Stimulated activated CD4-positive, alpha-beta T cell treated with anti-CD3 and anti-CD28 coated beads, Interleukin-2, amount 100 ng/mL, for 24 hours (primary cell): ENCODE measurements around the gene KCP.
"Not testable (repeated sequence)": the region's sequence is repeated elsewhere in the genome, so short reads cannot be mapped to it uniquely, and the experiment has no call there.

ENCODE experiments used
- DNase-seq, 2 donors: peaks; one replicate each; pipeline ENCODE4 v3.0.0-alpha.2; 2020

KCP gene

DNA sequence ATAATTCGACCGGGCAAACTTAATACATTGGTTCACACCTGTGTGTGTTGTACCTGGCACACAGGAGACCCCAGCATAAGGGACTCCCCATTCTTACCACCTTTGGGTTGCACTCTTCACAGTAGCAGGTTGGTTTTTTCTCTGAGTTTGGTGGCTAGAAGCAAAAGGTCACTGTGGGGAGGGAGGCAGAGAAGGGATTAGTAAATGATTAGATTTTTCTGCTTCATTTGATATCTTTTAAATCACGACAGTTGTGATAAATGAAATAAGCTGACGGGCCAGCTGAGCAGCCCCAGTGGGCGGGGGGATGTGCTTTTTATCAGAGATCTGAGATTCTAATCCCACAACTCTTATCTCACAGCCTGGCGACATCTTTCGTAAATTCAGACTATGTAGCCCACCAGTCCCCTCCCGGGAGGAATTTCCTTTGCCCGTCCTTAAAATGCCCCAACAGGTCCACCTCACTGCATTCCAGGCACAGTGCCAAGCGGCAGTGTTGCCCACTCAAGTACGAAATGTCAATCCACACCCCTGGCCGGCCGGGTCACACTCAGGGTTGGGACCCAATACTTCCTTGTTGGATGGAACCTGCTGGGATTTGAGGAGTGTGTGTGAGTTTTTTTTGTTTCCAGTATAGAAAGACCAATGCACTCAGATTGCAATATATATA lies 10.5 kb upstream of the KCP start:
- no peak for DNase-seq

DNA sequence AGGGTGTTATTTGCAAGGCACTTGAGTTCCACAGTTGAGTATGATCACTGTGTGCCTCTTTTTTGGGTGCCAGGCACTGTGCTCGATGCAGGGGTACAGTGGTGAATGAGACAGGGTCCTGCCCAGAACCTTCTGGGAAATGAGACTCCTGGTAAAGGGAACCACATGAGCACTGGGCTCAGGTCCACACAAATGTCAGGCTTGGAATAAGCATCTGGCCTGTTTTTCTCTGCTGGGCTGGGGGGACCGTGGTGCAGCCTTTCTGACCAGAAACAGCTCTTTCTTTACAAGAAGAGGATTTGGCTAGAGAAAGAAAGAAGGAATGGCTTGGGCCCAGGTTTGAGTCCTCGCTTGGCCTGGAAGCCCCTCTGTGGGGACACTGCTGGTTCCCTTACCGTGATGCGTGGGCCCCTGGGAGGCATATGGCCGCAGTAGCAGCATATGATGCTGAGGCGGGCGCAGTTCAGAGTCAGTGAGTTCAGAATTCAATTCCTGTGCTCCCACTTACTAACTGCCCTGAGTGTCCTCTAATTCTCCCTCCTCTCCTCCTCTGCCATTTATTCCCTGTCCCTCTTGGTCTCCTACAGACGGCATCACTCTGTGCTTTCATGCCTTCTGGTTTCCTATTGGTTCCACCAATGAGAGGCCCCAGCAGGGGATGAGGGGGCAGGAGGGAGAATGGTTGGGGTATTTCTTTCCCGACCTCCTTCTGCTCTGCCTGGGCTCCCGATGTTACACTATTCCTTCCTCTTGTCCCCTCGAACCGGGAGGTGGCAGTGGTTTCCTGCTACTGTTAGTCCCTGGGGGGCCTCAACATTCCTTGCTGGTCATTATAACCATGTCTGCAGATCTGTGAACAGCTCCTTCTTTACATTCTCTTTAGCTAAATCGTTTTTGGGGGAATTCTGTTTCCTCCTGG lies 9.6 kb upstream of the KCP start:
- DNase-seq = no peak

DNA sequence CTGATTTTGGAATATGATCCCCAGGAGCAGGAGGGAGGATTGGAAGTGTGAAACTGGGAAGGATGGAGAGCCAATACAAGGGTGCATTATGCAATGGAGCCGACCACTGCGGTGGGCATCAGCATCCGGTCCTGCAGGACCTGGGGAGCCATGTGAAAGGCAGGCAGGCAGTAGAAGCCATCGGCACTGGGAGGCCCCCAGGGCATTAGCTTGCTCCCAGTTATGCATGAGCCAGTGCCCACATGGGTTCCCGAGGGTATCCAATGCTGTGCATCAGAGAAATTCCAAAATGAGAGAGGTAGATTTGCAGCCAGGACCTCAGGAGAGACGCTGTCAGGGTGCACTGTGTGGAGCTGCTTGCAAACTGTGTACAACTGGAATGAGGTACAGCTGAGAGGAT lies 8.7 kb upstream of the KCP start:
- DNase-seq = no peak

DNA sequence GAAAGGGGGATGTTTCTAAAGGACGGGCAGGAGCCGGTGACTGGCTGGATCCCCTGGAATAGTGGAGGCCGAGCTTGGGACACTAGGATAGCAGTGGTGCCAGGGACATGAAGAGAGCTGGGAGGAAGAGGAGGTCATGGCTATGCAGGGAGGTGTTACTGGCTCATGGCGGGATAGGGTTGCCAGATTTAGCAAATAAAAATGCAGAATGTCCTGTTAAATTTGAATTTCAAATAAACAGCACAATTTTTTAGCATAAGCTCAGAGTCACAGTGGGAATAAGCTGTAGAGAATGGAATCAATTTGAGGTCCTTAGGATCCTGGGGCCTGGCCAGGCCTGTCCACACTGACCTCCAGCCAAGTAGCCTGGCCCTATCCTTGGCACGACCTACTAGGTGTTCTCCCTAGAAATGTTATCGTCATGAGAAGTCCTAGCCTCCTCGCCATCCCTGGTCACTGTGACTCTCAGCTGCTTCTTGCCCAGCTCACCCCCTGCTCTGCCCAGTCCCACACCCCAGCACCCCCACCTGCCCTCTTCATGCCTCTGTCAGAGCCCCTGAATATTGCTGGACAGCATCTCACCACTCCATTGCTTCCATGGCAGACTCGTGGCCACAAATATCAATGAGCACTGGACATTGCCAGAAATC lies 7.6 kb upstream of the KCP start:
- no peak for DNase-seq

DNA sequence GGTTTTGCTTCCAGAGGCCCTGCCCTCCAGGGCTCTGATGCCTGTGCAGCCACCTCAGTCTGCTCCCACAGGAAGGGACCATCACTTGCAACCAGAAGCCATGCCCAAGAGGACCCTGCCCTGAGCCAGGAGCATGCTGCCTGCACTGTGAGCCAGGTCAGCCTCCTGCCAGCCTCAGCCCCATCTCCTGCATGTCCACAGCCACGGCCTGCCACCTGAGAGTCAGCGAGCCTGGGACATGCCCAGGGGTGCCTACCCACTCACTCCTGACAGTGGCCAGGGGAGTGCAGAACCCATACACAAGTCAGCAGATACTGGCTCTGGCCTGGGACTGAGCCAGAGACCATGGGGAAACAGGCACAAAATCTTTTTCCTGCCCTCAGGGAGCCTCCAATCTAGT lies 6.6 kb upstream of the KCP start:
- no peak for DNase-seq

DNA sequence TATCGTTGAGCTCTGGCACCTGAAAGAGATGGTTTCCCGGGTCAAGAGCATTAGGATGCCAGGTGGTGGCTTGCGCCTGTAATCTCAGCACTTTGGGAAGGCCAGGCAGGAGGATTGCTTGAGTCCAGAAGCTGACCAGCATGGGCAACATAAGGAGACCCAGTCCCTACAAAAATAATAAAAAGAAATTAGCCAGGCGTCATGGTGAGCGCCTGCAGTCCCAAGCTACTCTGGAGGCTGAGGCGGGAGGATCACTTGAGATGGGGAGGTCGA lies 6.1 kb upstream of the KCP start:
- DNase-seq = no peak

DNA sequence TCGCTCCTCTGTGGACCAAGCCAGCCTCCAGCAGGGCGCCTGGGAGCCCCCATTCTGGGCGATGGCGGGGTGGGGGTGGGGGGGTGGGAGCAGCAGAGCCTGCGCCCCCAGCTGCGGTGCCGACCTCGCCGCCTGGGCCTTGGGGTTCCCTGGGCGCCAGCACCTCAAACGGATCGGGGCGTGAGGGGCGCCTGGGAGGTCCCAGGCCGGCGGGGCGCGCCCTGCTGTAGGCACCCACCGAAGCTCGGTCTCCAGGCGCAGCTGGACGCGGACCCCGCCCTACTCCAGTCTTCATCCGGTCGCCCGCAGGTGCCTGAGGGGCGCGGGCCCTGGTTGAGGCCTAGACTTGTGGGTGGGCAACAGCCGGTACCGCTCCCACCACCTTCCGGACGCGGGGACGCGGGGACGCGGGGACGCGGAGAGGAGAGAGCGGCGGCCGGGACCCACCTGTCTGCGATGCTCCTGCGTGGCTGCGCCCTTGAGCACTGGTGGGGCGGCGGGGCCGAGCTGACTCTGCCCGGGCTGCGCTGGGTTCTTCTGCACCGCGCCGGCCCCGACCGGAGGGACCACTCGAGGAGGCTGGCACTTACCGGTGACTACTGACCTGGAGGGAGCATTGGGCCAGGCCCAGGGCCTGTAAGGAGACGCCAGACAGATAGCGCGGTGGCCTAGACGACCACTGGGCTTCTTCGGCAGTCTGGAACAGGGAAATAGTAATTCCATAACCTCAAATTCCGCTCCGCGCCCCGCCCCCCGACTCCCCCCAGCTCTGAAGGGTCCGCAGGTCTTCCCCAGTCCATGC lies 5.5 kb upstream of the KCP start:
- no peak for DNase-seq

DNA sequence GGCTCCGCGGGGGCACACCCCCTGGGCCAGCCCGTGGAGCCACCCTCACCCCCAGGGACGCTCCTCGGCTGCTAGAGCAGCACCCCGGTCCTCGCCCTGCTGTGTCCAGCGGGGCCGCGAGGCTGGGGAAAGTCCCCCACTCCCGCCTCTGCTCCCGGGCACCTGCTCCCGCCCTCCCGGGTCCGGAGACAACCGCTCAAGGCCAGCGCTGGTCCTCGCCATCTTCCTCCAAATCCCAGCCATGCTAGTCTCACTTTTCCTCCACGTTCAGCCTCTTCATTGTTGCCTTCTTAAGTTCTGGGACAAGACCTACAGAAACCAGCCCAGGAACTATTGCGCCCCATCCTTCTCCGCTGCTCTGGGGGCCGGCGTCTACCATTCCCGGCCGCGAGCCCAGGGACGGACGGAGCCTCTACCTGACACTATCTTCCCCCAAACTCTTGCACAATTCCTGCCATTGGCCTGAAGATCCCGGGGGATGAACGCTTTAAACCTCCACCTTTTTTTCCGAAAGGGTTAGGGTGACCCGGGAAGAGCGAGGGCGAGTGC lies 4.8 kb upstream of the KCP start:
- DNase-seq = no peak

DNA sequence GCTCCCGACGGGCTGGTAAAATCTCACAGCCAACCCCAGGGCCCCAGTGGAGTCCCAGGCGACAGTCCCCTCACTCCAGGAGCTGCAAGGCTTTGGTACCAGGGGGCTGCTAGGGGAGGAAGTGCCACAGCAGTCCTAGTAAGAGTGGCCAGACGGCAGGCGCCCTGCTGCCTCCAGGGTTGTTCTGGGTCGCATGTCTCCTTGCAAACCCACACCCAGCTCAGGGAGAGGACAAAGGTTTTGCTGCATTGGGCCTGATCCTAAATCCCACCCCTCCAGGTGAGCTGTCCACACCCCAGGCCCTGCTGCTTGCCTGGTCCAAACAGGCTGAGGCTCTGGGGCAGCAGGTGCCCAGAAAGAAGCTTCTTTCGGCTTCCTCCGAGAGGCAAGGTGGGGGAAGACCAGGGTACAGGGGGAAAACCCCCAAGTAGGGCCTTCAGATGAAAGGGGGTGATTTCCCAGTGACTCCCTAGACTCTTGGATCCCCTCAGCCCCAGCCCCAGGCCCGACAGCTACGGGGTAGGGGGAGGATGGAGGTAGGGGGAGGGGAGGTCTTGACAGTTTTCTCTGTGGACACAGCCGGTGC lies 4.2 kb upstream of the KCP start:
- no peak for DNase-seq

DNA sequence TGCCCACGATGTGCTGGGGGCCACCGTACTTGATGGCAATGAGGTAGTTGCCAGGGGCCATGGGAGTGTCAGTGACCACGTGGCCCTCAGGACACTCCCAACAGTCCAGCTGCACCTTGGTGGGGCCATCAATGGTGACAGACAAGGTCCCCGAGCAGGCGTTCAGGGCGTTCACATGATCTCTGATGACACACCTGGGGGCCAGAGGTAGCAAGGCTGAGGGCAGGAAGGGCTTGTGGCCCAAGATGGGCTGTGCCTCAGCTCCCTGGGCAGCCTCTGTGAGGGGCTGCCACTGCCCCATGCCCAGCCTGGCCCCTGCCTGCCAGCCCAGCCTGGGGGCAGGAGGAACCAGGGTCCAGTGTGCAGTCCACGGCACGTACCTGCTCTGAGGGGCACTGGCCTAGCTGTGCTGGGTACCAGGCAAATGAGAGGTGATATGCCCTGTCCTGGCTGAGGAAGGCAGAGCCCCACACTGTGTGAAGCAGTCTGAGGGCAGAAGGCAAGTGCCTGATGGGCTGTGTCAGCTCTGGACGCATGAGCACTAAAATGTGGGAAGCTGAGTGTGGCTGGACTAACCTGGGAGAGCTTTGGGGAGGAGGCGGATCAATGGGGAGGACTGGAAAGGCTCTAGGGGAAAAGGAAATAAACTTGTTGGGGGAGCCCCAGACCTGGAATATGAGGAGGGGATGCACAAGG lies 3.5 kb upstream of the KCP start:
- no peak for DNase-seq

DNA sequence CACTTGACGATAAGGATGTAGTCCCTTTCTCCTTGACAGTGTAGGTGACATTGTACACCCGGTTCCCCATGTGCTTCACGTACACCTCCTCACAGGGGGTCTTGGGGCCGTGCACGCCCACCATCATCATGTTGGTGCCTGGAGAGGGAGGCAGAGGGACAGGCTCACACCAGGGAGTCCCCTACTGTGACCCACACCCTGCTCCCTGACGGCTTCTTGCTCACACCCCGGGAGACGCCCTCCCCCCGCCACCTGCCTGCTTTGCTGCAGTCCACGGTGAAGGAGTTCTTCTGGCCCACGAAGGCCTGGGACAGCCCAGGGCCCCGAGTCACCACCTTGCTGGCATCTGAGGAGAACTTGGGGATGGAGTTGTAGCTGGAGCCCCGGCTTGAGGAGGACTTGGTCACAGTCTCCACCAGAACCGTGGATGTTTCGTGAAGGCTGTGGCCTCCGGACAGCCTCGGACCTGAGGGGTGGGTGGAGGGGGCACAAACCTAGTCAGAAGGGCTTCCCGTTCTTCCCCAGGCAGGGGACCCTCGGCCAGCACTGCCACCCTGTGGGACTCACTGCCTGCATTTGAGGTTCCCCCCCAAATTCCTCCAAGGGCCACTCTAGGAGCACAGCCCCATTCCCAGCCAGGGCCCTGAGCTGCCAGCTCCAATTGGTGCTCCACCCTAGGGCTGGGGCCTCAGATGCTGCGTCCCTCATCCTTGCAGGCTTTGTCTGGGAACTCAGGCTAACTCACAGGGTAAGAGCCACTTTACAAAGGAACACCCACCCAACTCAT lies 2.4 kb upstream of the KCP start:
- not testable (repeated sequence) for DNase-seq

DNA sequence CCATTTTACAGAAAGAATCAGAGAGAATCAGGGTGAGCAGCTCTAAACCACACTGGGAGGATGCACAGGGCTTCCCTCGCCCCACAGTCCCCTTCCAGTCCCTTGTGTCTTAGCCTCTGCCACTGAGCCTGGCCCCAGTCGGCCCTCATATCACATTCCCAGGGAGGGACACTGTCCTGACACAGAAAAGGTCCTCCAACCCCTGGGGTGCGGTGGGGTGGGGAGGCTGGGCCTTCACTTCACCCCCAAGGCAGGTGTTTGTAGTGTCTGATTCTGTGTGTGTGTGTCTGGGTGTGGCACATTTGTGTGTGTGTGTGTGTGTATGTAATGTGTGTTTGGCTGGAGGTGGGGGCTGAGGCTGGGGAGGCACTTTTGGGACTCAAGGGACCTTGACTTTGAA lies 1.8 kb upstream of the KCP start:
- DNase-seq = no peak

DNA sequence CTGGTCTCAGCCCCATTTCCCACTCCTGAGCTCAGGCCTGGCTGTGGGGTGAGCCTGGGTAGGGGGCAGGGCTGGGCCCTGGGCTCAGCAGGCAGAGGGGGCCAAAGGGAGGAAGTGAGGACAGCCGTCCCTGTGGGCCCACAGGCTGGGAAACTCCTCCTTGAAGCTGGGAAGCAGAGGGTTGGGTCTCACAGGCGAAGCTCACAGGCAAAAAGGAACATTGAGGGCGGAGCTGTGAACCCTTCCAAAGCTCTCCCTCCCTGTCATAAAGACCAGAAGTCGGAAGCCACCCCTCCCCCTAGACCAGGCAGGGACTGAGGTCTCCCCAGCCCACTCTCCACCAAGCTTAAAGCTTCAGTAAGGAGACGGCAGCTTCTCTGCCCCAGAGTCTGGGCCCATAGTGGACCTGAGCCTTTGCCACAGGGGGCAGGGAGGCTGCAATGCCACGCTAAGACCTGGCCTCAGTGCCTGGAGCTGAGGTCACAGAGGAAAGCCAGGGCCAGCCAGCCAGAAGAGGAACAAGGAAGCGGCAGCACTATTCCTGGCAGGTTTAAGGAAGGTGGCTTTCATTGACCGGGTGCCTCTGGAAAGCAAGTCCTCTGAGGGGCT lies 1.0 kb upstream of the KCP start:
- no peak for DNase-seq

DNA sequence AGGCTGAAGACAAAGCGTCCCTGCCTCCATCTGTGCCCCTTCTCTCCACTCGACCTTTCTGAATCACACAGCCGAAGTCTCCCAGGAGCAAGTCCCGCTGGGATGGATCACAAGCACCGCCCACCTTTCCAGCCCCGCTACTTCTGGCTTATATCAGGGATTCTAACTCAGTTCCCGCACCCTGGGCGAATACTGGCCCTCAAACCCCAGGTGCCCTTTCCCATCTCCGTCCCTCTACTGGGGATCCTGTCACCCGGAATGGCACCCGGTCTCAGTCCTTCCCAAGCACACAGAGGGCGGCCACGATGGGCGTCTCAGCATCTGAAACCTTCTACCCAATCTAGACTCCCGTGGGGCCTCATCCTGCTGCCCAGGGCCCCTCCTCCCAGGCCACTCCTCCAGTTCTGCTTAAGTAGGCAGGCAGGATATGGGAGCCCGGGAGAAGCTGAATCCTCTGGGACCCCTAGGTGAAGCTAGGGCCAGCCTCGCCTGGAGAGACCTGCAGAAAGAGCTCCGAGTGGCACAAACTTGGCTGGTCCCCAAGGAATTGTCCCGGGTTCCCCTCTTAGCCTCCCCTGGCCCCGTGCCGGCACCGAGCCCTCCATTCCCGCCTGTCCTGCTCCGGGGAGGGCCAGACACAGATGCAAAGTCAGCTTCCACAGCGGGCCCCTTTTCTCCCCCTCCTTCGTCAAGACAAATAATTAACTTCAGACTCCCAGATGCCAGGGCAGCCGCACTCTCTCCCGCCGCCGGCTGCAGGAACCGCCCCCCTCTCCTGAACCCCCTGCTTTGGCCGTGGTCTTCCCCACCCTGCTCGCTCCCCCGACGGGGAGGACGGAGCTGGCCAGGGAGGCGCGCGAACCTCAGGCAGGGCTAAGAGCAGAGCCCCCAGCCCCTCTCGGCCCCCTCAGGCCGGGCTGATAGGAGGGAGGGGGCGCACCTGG lies 612 bp downstream of the KCP start:
- no peak for DNase-seq

DNA sequence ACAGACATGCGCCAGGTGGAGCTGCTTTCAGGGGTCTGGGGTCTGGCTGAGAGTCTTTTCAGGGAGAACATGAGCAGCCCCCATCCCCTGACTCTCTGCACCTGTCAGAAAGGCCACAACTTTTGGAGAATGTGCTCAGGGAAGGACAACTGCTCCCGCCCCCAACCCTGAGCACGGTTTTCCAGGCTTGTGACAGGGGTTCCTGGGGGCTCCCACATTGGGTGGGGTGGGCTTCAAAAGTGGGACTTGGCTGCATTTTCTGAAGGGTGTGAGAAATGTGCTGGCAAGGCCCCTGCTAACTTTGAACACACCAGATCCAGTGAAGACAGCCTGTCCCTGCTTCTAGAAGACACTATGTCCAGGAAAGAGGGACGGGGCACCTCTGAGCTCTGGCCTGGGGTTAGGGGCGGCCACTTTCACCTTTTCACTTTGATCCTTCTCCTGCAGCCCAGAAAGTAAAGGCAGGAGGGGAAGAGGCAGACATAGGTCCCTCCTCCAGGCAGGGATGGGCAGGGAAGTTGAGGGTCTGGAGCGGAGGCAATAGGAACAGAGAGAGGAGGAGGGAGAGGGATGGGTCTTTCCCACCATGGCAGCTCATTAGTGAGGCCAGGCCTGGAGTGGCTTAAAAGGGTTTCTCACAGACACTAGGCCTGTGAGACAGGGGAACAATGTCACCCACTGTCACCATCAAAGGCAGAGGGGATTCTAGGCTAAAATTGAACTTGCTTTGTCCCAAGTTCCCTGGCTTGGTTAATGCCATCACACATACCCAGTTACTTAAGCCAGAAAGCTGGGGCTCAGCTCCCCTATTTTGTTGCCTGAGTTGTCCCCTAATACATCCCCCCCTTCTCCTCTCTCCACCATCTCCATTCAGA lies 1.5 kb downstream of the KCP start:
- no peak for DNase-seq

DNA sequence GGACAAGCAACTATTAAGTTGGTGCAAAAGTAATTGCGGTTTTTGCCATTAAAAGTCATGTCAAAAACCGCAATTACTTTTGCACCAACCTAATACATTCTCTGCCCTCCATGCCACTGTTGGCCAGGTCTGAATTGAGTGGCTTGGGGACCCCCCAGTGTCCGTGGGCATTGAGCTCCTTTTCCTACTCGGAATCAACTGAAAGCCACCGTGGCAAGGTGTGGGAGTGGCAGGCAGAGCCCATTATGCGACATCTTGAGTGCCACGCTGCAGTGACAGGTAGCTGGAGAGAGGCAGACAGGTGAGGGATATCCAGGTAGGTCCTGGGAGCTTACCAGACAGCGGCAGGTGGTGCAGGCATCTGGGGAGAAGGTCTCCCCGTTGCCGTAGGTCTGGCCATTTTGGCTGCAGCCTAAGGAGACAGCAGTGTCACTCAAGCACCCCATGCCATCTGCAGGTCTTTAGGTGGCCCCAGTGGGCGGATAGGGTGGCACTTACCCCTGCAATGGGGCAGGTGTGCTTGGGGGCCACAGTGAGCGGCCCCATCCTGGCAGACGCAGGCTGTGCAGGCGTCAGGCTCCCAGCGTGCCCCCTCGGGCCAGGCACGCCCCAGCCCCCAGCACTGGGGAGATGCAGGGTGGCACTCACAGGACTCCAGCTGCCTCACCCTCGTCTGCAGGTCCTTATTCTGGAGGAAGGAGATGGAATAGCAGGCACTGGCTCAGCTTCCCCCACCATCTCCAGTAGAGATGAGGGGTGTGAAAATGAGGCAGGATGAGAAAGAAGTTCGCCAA lies 3.5 kb downstream of the KCP start:
- no peak for DNase-seq

DNA sequence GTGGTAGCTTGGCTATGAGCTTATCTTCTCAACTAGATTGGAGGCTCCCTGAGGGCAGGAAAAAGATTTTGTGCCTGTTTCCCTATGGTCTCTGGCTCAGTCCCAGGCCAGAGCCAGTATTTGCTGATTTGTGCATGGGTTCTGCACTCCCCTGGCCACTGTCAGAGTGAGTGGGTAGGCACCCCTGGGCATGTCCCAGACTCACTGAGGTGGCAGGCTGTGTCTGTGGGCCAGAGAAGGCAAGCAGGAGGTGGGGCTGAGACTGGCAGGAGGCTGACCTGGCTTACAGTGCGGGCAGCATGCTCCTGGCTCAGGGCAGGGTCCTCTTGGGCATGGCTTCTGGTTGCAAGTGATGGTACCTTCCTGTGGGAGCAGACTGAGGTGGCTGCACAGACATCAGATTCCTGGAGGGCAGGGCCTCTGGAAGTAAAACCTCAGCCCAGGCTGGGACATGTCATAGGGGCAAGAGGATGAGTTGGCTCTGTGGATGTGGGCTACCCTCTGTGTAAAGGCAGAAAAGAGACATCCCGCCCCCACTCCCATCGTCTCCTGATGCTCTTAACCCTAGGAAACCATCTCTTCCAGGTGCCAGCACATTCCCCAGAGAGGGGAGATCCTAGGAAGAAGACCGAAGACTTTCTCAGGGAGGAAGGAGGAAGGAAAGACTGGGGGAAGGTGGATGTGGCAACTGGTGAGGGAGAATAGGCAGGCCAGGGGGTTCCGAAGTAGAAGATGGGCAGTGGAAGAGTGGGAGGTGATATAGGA lies 4.3 kb downstream of the KCP start:
- no peak for DNase-seq
